AG10803 (cell line): ENCODE results near the gene GPANK1.
"Not testable (repeated sequence)": the region's sequence is repeated elsewhere in the genome, so short reads cannot be mapped to it uniquely, and the experiment has no call there.

Source experiments
- DNase-seq: peaks from one replicate; pipeline ENCODE4 v3.0.0; 2010; ENCODE audit warnings: low read depth
- H3K4me3 ChIP-seq: 2 replicates; pipeline ENCODE4 v1.5.1; 2011; ENCODE audit warnings: mild to moderate bottlenecking, low read length, control low read depth
- TF ChIP-seq, protein P1 (sequence below): conservative IDR thresholded peaks from 2 replicates; pipeline ENCODE4 v1.5.1; 2011; ENCODE audit warnings: mild to moderate bottlenecking, low read length, control low read depth, inconsistent platforms

GPANK1 gene

DNA sequence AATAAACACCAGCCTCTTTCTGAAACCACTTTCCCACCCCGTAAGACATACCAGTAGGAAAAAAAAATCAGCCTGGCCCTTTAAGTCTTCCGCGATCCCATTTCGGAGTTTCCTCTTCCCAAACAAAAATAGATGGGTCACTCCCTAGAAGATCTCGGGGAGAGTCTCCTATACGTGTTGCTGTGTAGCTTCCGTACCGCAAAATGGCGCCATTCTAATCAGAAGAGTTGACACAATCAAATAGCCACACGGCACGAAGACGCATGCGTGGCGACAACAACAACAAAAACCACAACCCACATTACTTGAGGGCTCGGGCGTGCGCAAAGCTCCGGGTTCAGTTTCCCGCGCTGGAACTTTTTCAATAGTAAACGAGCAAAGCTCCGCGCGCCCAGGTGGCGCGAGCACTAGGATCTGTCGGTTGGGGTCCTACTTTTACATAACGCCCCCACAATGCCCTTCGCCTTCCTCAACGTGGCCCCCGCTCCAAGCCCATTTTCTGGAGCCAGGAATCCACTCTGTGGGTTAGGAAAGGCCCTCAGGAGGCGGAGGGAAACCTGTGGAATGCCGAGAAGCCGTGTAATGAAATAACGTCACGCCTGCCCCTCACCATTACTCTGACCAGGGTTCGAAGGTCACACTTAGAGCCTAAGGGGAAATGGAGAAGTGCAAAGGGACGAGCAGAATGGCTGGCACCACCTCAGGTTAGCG is at the start of gene GPANK1:
Gene GPANK1, minus strand, starts transcription at position 208 of the 711 bp plus-strand sequence. CDS start 519 bp downstream, outside the sequence.
- TF ChIP-seq, protein P1, sequence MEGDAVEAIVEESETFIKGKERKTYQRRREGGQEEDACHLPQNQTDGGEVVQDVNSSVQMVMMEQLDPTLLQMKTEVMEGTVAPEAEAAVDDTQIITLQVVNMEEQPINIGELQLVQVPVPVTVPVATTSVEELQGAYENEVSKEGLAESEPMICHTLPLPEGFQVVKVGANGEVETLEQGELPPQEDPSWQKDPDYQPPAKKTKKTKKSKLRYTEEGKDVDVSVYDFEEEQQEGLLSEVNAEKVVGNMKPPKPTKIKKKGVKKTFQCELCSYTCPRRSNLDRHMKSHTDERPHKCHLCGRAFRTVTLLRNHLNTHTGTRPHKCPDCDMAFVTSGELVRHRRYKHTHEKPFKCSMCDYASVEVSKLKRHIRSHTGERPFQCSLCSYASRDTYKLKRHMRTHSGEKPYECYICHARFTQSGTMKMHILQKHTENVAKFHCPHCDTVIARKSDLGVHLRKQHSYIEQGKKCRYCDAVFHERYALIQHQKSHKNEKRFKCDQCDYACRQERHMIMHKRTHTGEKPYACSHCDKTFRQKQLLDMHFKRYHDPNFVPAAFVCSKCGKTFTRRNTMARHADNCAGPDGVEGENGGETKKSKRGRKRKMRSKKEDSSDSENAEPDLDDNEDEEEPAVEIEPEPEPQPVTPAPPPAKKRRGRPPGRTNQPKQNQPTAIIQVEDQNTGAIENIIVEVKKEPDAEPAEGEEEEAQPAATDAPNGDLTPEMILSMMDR = no peak
- peak within 1 kb of the TSS; percentile 98 for H3K4me3 ChIP-seq
- DNase-seq = peak; percentile 95

DNA sequence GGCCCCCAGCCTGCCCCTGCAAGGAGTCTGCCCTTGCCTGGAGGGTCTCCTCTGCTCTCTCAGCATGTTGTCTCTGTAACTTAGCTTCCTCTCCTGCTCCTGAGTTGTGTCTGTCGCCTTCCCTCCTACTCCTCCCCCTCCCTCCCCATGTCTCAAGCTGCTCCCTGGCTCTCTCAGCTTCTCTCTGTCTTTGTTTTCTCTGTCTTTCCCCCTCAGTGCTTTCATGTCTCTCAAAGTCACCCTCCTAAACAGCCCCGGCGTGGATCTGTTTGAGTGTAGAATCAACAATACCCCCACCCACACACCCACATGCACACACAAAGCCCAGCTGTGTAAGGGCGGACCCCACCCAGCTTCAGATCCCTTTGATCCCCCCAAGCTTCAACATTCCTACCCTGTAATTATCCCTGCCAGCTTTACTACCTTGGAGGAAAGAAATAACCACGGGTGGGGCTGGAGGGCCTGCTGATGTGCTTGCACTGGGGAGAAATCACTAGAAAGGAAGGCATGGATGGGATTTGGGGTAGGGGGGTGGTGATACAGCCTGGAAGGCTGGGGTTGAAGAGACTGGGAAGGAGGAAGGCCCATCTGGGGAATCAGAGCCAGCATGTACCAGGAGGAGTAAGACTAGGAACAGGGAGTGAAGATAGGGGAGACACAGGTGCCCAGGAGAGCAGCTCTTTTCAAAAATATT is 49.3 kb upstream of the GPANK1 start:
- TF ChIP-seq, protein P1 = no peak
- no peak overlapping the region for H3K4me3 ChIP-seq
- DNase-seq = no peak

DNA sequence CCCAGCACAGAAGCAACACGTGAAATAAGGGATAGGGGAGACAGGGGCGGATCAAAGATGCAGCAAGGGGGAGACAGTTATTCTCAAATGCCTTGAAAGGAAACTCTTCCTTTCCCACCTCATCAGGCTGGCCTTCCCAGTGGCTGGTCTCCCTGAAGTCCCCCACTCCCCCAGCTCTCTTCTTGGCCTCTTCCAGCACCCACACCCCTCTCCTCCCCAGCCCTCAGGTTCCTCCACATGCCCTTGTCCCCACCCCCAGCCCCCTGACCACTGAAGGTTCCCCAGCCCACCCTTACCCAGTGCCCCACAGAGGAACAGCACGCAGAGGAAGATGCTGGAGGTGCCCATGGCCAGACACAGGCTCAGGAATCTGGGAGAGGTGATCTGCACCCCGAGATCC is 48.7 kb upstream of the GPANK1 start:
- TF ChIP-seq, protein P1 = no peak
- DNase-seq = no peak
- no peak overlapping the region for H3K4me3 ChIP-seq

DNA sequence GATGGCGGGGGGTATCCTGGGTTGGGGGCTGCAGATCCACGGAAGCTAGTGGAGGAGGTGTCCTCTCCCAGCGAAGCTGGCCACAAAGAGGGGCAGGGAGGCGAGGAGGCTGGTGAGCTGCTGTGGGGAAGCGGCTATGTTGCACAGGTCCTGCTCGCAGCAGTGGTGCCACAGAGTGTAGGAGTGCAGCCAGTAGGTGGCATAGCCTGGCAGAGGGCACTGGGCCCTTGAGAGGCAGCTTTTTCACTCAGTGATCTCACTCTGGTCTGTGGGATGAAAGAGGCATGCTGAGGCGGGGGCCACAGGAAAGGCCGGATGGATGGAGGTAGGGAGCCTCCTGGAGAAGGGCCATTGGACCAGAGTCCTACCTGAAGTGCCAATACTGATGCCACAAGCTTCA is 47.5 kb upstream of the GPANK1 start:
- DNase-seq = no peak
- H3K4me3 ChIP-seq = no peak overlapping the region
- TF ChIP-seq, protein P1 = 0 out of 2 replicates have a peak, but pooled peaks have one; percentile 4

DNA sequence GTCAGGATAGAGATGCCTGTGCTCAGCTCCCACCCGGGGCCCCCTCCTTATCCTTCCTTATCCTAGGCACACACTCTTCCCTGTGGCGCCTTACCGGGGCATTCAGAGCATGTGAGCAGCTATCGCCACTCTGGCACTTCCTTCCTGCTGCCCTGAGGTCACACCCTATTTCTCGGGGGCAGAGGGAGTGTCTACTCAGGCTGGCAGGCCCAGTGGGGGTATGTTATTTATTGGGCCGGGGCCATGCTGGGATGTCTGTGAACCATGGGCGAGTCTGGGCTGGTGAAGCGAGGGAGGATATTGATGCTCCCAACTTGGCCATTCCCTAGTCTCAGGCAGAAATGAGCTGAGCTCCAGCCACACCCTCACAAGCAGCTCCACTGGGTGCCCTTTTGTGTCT is 46.4 kb upstream of the GPANK1 start:
- TF ChIP-seq, protein P1 = no peak
- no peak for DNase-seq
- no peak overlapping the region for H3K4me3 ChIP-seq

DNA sequence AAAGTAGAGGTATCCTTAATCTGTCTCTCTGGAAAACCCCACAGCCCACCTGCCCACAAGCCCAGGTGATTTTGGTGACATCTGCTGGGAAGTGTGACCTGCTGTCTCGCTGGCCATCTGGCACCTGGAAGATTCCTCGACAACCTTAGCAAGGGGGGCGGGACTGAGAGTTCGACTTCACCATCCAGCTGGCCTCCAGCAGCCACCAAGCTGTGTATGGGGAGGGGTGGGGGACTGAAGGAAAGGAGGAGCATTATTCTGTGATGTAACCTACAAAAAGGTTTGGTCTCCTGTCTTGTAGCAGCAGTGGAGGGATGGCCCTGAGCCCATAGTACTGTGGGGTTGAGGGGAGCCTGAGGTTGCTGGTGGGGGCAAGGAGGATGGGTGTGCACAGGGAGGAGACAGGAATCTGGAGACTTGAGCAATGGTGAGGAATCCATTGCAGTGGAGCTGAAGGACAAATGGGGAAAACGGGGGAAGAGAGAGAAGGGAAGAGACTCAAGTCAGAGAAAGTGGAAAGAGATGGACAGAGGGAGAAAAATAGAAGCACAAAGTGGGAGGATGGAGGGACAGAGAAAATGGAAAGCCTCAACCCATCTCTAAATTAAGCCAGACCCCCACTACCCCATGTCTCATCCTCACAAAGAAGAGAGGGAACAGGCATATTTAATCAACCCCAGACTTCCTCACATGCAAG is 45.9 kb upstream of the GPANK1 start:
- no peak overlapping the region for H3K4me3 ChIP-seq
- TF ChIP-seq, protein P1 = no peak
- no peak for DNase-seq

DNA sequence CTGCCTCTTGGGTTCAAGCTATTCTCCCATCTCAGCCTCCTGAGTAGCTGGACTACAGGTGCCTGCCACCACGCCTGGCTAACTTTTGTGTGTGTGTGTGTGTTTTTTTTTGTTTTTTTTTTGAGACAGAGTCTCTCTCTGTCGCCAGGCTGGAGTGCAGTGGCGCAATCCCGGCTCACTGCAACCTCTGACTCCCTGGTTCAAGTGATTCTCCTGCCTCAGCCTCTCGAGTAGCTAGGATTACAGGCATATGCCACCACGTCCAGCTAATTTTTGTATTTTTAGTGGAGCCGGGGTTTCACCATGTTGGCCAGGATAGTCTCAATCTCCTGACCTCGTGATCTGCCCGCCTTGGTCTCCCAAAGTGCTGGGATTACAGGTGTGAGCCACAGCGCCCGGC is 44.4 kb upstream of the GPANK1 start:
- not testable (repeated sequence) for DNase-seq, H3K4me3 ChIP-seq
